ENCODE results near the gene SWAP70. TPM values are rescaled to one million over a fixed set of nuclear protein-coding genes. Genes with fewer than 3 reads are reported as not detected.
"Not testable (repeated sequence)": the region's sequence is repeated elsewhere in the genome, so short reads cannot be mapped to it uniquely, and the experiment has no call there.

The SWAP70 gene
- total and polyA plus RNA-seq, 9 of the 15 experiments (the other 6 are each of a cell fraction or from before 2014, with no cell fraction given) = 1.7 to 4.9 (median 3.9) TPM

GRCh38 chr11:9695228-9695627, 31.4 kb downstream of the SWAP70 start:
- H3K9me3 ChIP-seq (replicated peaks; ENCODE audit: control insufficient read depth, insufficient read depth, low read depth, low read length); H3K4me2 ChIP-seq (ENCODE audit: insufficient read depth, low read length); H3K36me3 ChIP-seq (ENCODE audit: control insufficient read depth, insufficient read depth, low read length); ATAC-seq; BruUV-seq (replicated peaks); H3K79me2 ChIP-seq (ENCODE audit: control insufficient read depth, insufficient read depth, low read length); H3K27ac ChIP-seq (ENCODE audit: extremely low read depth, low read depth, low read length); H4K20me1 ChIP-seq (replicated peaks; ENCODE audit: control insufficient read depth, insufficient read depth, low read length); H3K27me3 ChIP-seq (ENCODE audit: control insufficient read depth in 2 of 2, insufficient read depth in 2 of 2, low read length in 2 of 2); DNase-seq (ENCODE audit: extremely low read depth in 1 of 4, low spot score in 3 of 4); H3K9ac ChIP-seq (ENCODE audit: insufficient read depth in 1 of 2, low read depth in 2 of 2, low read length in 2 of 2); FAIRE-seq; intact Hi-C loops (cut with micrococcal nuclease); H3K9me1 ChIP-seq (ENCODE audit: control insufficient read depth, insufficient read depth, low read length); H2AFZ ChIP-seq (ENCODE audit: low read depth, low read length); POLR2A ChIA-PET; H3K4me1 ChIP-seq (replicated peaks in 1 of 2; ENCODE audit: control insufficient read depth in 2 of 2, insufficient read depth in 2 of 2, low read length in 2 of 2); in situ Hi-C loops (cut with MboI); H3K4me3 ChIP-seq: not testable (repeated sequence)
- TF ChIP-seq ZNF146 (CRISPR knock-in tag; IDR thresholded peaks at IDR 0.05; ENCODE audit: unreplicated experiment) = peak; percentile 93
- peak; percentile 13 for TF ChIP-seq RBM25 (IDR thresholded peaks at IDR 0.05; ENCODE audit: low read depth, low read length, severe bottlenecking)
- 40% methylated on average over 8 of the region's 8 CpGs for WGBS (ENCODE audit: insufficient coverage, low coverage, missing lambda C conversion rate)
- CTCF ChIA-PET (ENCODE audit: low intra/inter-chr PET ratio) = interaction anchor here (0.7 kb wide), 1 partner anchor 690 kb away, joined by 3 read pairs; no protein-coding TSS in a partner anchor

DNA sequence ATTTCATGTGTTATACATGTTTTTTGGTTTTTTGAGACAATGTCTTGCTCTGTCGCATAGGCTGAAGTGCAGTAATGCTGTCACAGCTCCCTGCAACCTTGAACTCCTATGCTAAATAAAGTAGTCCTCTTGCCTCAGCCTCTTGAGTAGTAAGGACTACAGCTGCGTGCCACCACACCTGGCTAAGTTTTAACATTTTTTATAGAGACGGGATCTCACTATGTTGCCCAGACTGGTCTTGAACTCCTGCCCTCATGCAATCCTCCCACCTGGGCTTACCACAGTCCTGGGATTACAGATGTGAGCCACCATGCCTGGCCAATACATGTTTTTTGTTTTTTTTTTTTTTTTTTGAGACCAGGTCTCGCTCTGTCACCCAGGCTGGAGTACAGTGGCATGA, 33.9 kb downstream of the SWAP70 start:
- intact Hi-C loops (cut with micrococcal nuclease) = no loop called here
- no TSS peak for BruUV-seq (replicated peaks)
- FAIRE-seq (no peak), DNase-seq (ENCODE audit: extremely low read depth in 1 of 4, low spot score in 3 of 4) (no peak), ATAC-seq (no peak)
- Histone ChIP-seq H3K27me3 (ENCODE audit: control insufficient read depth in 2 of 2, insufficient read depth in 2 of 2, low read length in 2 of 2) (no peaks in the 10 kb centered on the region; a peak in 1 of 5 replicates), H3K27ac (ENCODE audit: extremely low read depth, low read depth, low read length) (no peak overlapping the region), H3K9me1 (ENCODE audit: control insufficient read depth, insufficient read depth, low read length) (no peaks in the 10 kb centered on the region), H3K4me1 (replicated peaks in 1 of 2; ENCODE audit: control insufficient read depth in 2 of 2, insufficient read depth in 2 of 2, low read length in 2 of 2) (no peaks in the 10 kb centered on the region), H2AFZ (ENCODE audit: low read depth, low read length) (no peak overlapping the region), H3K4me3 (no peak overlapping the region), H3K36me3 (ENCODE audit: control insufficient read depth, insufficient read depth, low read length) (no peaks in the 10 kb centered on the region), H3K4me2 (ENCODE audit: insufficient read depth, low read length) (no peak overlapping the region), H3K9me3 (replicated peaks; ENCODE audit: control insufficient read depth, insufficient read depth, low read depth, low read length) (no peaks in the 10 kb centered on the region), H4K20me1 (replicated peaks; ENCODE audit: control insufficient read depth, insufficient read depth, low read length) (no peaks in the 10 kb centered on the region), H3K79me2 (ENCODE audit: control insufficient read depth, insufficient read depth, low read length) (no peaks in the 10 kb centered on the region), H3K9ac (ENCODE audit: insufficient read depth in 1 of 2, low read depth in 2 of 2, low read length in 2 of 2) (no peak overlapping the region)
- POLR2A ChIA-PET = no interaction called here
- CTCF ChIA-PET (ENCODE audit: low intra/inter-chr PET ratio) = no interaction called here
- 31% methylated on average over 3 of the region's 4 CpGs for WGBS (ENCODE audit: insufficient coverage, low coverage, missing lambda C conversion rate)
- no peak for TF ChIP-seq HNRNPUL1 (IDR thresholded peaks at IDR 0.05; ENCODE audit: low read length)
- no peak for TF ChIP-seq ZNF12 (CRISPR knock-in tag; IDR thresholded peaks at IDR 0.05)
- no peak for TF ChIP-seq KLF10 (CRISPR knock-in tag; IDR thresholded peaks at IDR 0.05)
- TF ChIP-seq E4F1 (CRISPR knock-in tag; IDR thresholded peaks at IDR 0.05; ENCODE audit: borderline replicate concordance) = no peak
- TF ChIP-seq SRSF7 (optimal IDR thresholded peaks at IDR 0.05; ENCODE audit: low read depth, low read length) = no peak
- TF ChIP-seq ZKSCAN3 (CRISPR knock-in tag; IDR thresholded peaks at IDR 0.05) = no peak
- TF ChIP-seq HDAC2 (IDR thresholded peaks at IDR 0.05) = no peak
- no peak for TF ChIP-seq ATF4 (CRISPR knock-in tag; IDR thresholded peaks at IDR 0.05)
- TF ChIP-seq MAFG (tag; conservative IDR thresholded peaks at IDR 0.05) = no peak
- TF ChIP-seq, protein P1, sequence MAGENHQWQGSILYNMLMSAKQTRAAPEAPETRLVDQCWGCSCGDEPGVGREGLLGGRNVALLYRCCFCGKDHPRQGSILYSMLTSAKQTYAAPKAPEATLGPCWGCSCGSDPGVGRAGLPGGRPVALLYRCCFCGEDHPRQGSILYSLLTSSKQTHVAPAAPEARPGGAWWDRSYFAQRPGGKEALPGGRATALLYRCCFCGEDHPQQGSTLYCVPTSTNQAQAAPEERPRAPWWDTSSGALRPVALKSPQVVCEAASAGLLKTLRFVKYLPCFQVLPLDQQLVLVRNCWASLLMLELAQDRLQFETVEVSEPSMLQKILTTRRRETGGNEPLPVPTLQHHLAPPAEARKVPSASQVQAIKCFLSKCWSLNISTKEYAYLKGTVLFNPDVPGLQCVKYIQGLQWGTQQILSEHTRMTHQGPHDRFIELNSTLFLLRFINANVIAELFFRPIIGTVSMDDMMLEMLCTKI (IDR thresholded peaks at IDR 0.05; ENCODE audit: partially characterized antibody) = no peak
- in situ Hi-C loops (cut with MboI) = no loop called here

Measured in K562 (cell line).